Uterus (tissue), 2 donors: Measurements from ENCODE around the gene IGFBPL1.

Experiments used
- POLR2A ChIP-seq, 2 donors: fragments of 450-650 bp; IDR thresholded peaks; one replicate each; pipeline ENCODE4 v1.6.1; 2016; ENCODE audit warnings: antibody characterized with exemption in 2 of 2, mild to moderate bottlenecking in 1 of 2, moderate library complexity in 1 of 2
- TF ChIP-seq, protein P1 (sequence below), 4 experiments: fragments of 200-600 bp in 2 of 4; fragments of 450-650 bp in 2 of 4; sonication (generic) in 2 of 4; IDR thresholded peaks; one replicate each; pipeline ENCODE4 v1.5.1; 2016 to 2019; ENCODE audit warnings: antibody characterized with exemption in 4 of 4, mild to moderate bottlenecking in 2 of 4, moderate library complexity in 1 of 4

DNA sequence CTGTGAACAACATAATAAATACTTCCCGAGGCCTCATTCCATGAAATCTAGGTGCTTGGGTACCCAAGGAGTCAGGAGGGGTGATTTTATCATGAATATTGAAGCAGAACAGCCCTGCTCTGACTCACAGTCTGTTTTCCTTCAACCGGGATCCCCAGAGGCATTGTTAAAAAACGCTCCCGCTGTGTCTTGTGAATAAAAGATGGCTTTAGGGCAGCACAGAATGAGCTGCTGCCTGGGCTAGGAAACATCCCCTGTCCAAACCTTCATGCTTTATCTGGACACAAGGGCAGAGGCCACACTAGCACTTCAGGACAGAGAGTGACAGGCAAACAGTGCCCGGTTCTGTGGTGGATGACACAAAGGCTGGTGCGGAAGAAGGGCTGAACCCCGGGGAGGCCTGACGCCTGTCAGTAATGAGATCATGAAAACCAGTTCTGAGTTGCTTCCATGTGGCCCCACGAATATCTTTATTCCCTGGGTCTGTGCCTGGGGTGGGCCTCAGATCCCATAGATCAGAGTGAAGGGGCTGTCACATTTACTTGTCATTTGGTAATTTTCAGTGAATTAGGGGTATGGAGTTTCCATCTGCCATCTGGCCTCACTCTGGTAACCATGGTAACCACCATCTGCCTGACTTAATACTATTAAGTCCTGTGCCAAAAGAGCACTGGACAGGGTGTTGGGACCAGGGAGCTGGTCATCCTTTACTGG lies 2.6 kb downstream of the IGFBPL1 start:
- no peak for TF ChIP-seq POLR2A (IDR thresholded peaks at IDR 0.05)
- TF ChIP-seq, protein P1, sequence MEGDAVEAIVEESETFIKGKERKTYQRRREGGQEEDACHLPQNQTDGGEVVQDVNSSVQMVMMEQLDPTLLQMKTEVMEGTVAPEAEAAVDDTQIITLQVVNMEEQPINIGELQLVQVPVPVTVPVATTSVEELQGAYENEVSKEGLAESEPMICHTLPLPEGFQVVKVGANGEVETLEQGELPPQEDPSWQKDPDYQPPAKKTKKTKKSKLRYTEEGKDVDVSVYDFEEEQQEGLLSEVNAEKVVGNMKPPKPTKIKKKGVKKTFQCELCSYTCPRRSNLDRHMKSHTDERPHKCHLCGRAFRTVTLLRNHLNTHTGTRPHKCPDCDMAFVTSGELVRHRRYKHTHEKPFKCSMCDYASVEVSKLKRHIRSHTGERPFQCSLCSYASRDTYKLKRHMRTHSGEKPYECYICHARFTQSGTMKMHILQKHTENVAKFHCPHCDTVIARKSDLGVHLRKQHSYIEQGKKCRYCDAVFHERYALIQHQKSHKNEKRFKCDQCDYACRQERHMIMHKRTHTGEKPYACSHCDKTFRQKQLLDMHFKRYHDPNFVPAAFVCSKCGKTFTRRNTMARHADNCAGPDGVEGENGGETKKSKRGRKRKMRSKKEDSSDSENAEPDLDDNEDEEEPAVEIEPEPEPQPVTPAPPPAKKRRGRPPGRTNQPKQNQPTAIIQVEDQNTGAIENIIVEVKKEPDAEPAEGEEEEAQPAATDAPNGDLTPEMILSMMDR (IDR thresholded peaks at IDR 0.05), result no peak
